HCT116 (cell line): ENCODE measurements around the gene SULT1A1. TPM values are rescaled to one million over a fixed set of nuclear protein-coding genes. Genes with fewer than 3 reads are reported as not detected.

Experiments used
- ATAC-seq: fragments of 200-7000 bp; cut with Tn5 transposase; 2 replicates; pipeline ENCODE4 v1.9.1; 2020; ENCODE audit warnings: mild to moderate bottlenecking, moderate library complexity
- BruUV-seq: library from RNA; stranded (reverse); fragments of 400-500 nt; replicated peaks from 2 replicates; lab custom pipeline; 2021; lab: Mats Ljungman, UMichigan
- CTCF ChIA-PET: fragments of 300-600 bp; sonication (Branson Sonifier 250); formaldehyde crosslinking; loops from one replicate; lab custom pipeline; 2021; ENCODE audit warnings: antibody characterized with exemption; lab: Charles Lee
- POLR2A ChIA-PET: fragments of 300-600, 350-600 bp; sonication (Branson Sonifier 250); formaldehyde crosslinking; loops from one replicate; lab custom pipeline; 2021; ENCODE audit warnings: antibody characterized with exemption; lab: Charles Lee
- RAD21 ChIA-PET, 2 experiments: fragments of 300-600 bp; sonication (Branson Sonifier 250); formaldehyde crosslinking; loops; one replicate each; lab custom pipeline; 2023; ENCODE audit warnings: low total read pairs in 2 of 2; ENCODE audit not compliant: uncharacterized antibody in 2 of 2, unreplicated experiment in 2 of 2, low non-redundant PET in 1 of 2; lab: Charles Lee
- DNase-seq: peaks from one replicate; pipeline ENCODE4 v3.0.0-alpha.2; 2010; ENCODE audit warnings: low read depth, low spot score
- H2AFZ ChIP-seq: fragments of 200-600 bp; shearing (Covaris generic), sonication (generic); 2 replicates; pipeline ENCODE4 v1.6.1; 2017; ENCODE audit warnings: low read depth, mixed run types, mixed read lengths, antibody characterized with exemption, low read length; ENCODE audit not compliant: poor library complexity, severe bottlenecking
- H3K27ac ChIP-seq: 2 replicates; pipeline ENCODE4 v1.5.1; 2012; ENCODE audit warnings: low read depth, low read length
- H3K27me3 ChIP-seq: fragments of 200-600 bp; sonication (generic); 2 replicates; pipeline ENCODE4 v1.6.1; 2016; ENCODE audit warnings: mixed run types, low read length, mixed read lengths; ENCODE audit not compliant: insufficient read depth
- H3K36me3 ChIP-seq, 2 experiments: fragments of 200-500 bp in 1 of 2; fragments of 200-600 bp in 1 of 2; sonication (Bioruptor generic) in 1 of 2; sonication (generic) in 1 of 2; 2 replicates each; pipeline versions ENCODE4 v1.5.1 to v1.6.1; 2014 to 2016; ENCODE audit warnings: low read length in 2 of 2, inconsistent platforms in 1 of 2, mixed read lengths in 1 of 2, mixed run types in 1 of 2; ENCODE audit not compliant: insufficient read depth in 2 of 2, control insufficient read depth in 1 of 2
- H3K4me1 ChIP-seq, 2 experiments: fragments of 200-600 bp in 1 of 2; sonication (generic) in 1 of 2; 2 replicates each; pipeline versions ENCODE4 v1.5.1 to v1.6.1; 2012 to 2017; ENCODE audit warnings: low read length in 2 of 2, inconsistent platforms in 1 of 2, mild to moderate bottlenecking in 1 of 2, mixed read lengths in 1 of 2, mixed run types in 1 of 2, moderate library complexity in 1 of 2; ENCODE audit not compliant: insufficient read depth in 2 of 2, control insufficient read depth in 1 of 2
- H3K4me2 ChIP-seq: fragments of 200-600 bp; sonication (generic); 2 replicates; pipeline ENCODE4 v1.6.1; 2017; ENCODE audit warnings: mixed run types, low read length, mixed read lengths
- H3K4me3 ChIP-seq, 2 experiments: fragments of 200-600 bp in 1 of 2; sonication (generic) in 1 of 2; replicated peaks in 1 of 2; 2 replicates each; pipeline ENCODE4 v1.5.1; 2011 to 2016; ENCODE audit warnings: low read length in 2 of 2, control low read depth in 1 of 2, low read depth in 1 of 2, mild to moderate bottlenecking in 1 of 2, mixed read lengths in 1 of 2, mixed run types in 1 of 2
- H3K79me2 ChIP-seq: fragments of 200-600 bp; sonication (generic); 2 replicates; pipeline ENCODE4 v1.6.1; 2017; ENCODE audit warnings: mild to moderate bottlenecking, mixed run types, low read length, moderate library complexity, mixed read lengths; ENCODE audit not compliant: insufficient read depth
- H3K9ac ChIP-seq: fragments of 200-600 bp; sonication (generic); 2 replicates; pipeline ENCODE4 v1.6.1; 2016; ENCODE audit warnings: low read length, mixed read lengths
- H3K9me2 ChIP-seq: fragments of 200-600 bp; sonication (generic), shearing (Covaris generic); 2 replicates; pipeline ENCODE4 v1.6.1; 2017; ENCODE audit warnings: mixed run types, mild to moderate bottlenecking, moderate library complexity; ENCODE audit not compliant: insufficient read depth
- H3K9me3 ChIP-seq, 2 experiments: fragments of 200-500 bp in 1 of 2; fragments of 200-600 bp in 1 of 2; sonication (Bioruptor generic) in 1 of 2; sonication (generic) in 1 of 2; 2 replicates each; pipeline ENCODE4 v1.6.1; 2014 to 2017; ENCODE audit warnings: low read length in 2 of 2, mixed read lengths in 2 of 2, inconsistent platforms in 1 of 2, low read depth in 1 of 2, mild to moderate bottlenecking in 1 of 2, mixed run types in 1 of 2, moderate library complexity in 1 of 2; ENCODE audit not compliant: control insufficient read depth in 1 of 2, insufficient read depth in 1 of 2
- H4K20me1 ChIP-seq: fragments of 200-600 bp; sonication (generic), shearing (Covaris generic); 2 replicates; pipeline ENCODE4 v1.6.1; 2017; ENCODE audit warnings: mixed run types, mild to moderate bottlenecking, moderate library complexity; ENCODE audit not compliant: insufficient read depth
- CEBPB ChIP-seq: IDR thresholded peaks from 2 replicates; pipeline ENCODE4 v1.6.1; 2012; ENCODE audit warnings: low read depth
- EGR1 ChIP-seq: IDR thresholded peaks from 2 replicates; pipeline ENCODE4 v1.6.1; 2012; ENCODE audit warnings: low read depth
- EZH2 ChIP-seq: fragments of 200-600 bp; sonication (generic); IDR thresholded peaks from 2 replicates; pipeline ENCODE4 v1.6.1; 2017; ENCODE audit warnings: antibody characterized with exemption, mixed run types
- POLR2A ChIP-seq: IDR thresholded peaks from 2 replicates; pipeline ENCODE4 v1.7.0; 2011; ENCODE audit warnings: borderline replicate concordance; ENCODE audit not compliant: insufficient read depth, insufficient read length; ENCODE audit errors: extremely low read depth
- RAD21 ChIP-seq: IDR thresholded peaks from 2 replicates; pipeline ENCODE4 v1.6.1; 2012; ENCODE audit warnings: low read depth, mild to moderate bottlenecking
- TCF7L2 ChIP-seq: IDR thresholded peaks from 2 replicates; pipeline ENCODE4 v1.7.0; 2011; ENCODE audit warnings: borderline replicate concordance, inconsistent platforms; ENCODE audit not compliant: insufficient read depth, insufficient read length; ENCODE audit errors: extremely low read depth
- YY1 ChIP-seq: IDR thresholded peaks from 2 replicates; pipeline ENCODE4 v1.6.1; 2011; ENCODE audit warnings: low read length, low read depth, moderate library complexity, mild to moderate bottlenecking; ENCODE audit not compliant: insufficient replicate concordance; ENCODE audit errors: extremely low read depth
- ZFX ChIP-seq: fragments of 450-650 bp; IDR thresholded peaks from 2 replicates; pipeline ENCODE4 v1.6.1; 2017
- intact Hi-C: fragments of 100-400 bp; cut with micrococcal nuclease; formaldehyde crosslinking; loops from 2 replicates; pipeline ENCODE4 v1.10.0; 2022
- total RNA-seq: library from RNA; stranded (reverse); gene quantifications from one replicate; pipeline ENCODE4 v1.2.1, GENCODE V29; 2021; ENCODE audit not compliant: unreplicated experiment
- TF ChIP-seq, protein P1 (sequence below): IDR thresholded peaks from 2 replicates; pipeline ENCODE4 v1.6.1; 2011; ENCODE audit warnings: mild to moderate bottlenecking, low read length, moderate library complexity; ENCODE audit not compliant: insufficient replicate concordance; ENCODE audit errors: extremely low read depth
- TF ChIP-seq, protein P2 (sequence below): IDR thresholded peaks from 2 replicates; pipeline ENCODE4 v1.6.1; 2012

SULT1A1 gene
- total RNA-seq, 1 experiment from 2014 or later, result 23.1 TPM

- Histone ChIP-seq H4K20me1 (no peaks in the 10 kb centered on the region), H3K9ac (no peak overlapping the region)
- POLR2A ChIA-PET, result no interaction called here
Measured at GRCh38 chr16:28562199-28562598, 47.6 kb downstream of the SULT1A1 start.

More at GRCh38 chr16:28562199-28562598, 47.6 kb downstream of the SULT1A1 start:
- Histone ChIP-seq H3K79me2 (no peaks in the 10 kb centered on the region), H3K36me3 (no peaks in the 10 kb centered on the region; a peak in 1 of 4 replicates), H3K4me1 (no peaks in the 10 kb centered on the region), H3K9me3 (peaks cover 2 to 4% of the 10 kb centered on the region in 2 experiments; a peak in 2 of 4 replicates), H3K4me3 (no peak overlapping the region), H3K27me3 (no peaks in the 10 kb centered on the region), H3K27ac (no peak overlapping the region), H3K9me2 (no peaks in the 10 kb centered on the region), H2AFZ (no peak overlapping the region), H3K4me2 (no peak overlapping the region)
- ATAC-seq (no peak), DNase-seq (no peak)
- RAD21 ChIA-PET, result no interaction called here
- intact Hi-C loops, result no loop called here
- CTCF ChIA-PET, result no interaction called here
- no TSS peak for BruUV-seq
- TF ChIP-seq YY1 (no peak), EZH2 (no peak), POLR2A (no peak), TCF7L2 (no peak), CEBPB (no peak), ZFX (no peak), EGR1 (no peak), RAD21 (no peak)
- TF ChIP-seq, protein P1, sequence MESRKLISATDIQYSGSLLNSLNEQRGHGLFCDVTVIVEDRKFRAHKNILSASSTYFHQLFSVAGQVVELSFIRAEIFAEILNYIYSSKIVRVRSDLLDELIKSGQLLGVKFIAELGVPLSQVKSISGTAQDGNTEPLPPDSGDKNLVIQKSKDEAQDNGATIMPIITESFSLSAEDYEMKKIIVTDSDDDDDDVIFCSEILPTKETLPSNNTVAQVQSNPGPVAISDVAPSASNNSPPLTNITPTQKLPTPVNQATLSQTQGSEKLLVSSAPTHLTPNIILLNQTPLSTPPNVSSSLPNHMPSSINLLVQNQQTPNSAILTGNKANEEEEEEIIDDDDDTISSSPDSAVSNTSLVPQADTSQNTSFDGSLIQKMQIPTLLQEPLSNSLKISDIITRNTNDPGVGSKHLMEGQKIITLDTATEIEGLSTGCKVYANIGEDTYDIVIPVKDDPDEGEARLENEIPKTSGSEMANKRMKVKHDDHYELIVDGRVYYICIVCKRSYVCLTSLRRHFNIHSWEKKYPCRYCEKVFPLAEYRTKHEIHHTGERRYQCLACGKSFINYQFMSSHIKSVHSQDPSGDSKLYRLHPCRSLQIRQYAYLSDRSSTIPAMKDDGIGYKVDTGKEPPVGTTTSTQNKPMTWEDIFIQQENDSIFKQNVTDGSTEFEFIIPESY, result no peak
- TF ChIP-seq, protein P2, sequence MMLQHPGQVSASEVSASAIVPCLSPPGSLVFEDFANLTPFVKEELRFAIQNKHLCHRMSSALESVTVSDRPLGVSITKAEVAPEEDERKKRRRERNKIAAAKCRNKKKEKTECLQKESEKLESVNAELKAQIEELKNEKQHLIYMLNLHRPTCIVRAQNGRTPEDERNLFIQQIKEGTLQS, result no peak
